ENCODE data around the gene KRTAP6-1.

KRTAP6-1 gene, protein sequence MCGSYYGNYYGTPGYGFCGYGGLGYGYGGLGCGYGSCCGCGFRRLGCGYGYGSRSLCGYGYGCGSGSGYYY

DNA sequence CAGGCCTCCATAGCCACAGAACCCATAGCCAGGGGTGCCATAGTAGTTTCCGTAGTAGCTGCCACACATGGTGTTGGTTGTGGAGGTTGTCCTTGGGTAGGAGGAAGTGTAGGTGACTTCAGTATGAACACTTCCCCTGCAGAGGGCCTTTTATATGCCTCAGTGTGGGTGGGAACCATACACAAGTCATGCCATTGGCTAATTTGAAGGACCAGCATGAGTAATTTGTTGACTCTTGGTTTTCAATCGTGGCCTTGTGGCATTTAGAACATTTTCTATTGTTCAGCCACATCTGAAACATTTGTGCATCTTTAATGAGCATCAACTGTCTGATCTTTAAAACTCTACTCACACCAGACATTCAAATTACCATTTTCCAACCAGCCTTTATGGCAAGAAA lies at the start of gene KRTAP6-1:
Gene KRTAP6-1 (minus strand): TSS at position 95 of the 400 bp plus-strand sequence. CDS start 26 bp downstream, at position 69.
- DNase-seq (ENCODE audit: low read depth in 2 of 2, low spot score in 1 of 2): no peak

DNA sequence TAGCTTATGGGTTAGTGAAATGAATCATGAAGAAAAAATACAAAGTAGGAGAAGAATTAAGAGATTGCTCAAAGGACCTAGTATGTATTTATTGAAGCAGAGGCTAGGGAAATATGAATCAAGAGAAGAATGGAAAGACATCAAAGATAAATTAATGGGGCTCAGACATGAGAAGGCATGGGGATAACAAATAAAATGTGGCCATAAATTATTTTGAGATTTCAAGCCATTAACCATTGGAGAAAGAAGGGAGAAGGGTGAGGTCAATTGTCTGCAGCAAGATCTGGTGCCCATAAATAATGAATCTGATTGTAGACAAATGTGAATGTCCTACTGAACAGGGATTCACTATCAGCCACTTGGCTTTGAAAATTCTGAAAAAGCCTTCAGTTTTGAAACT lies 39.2 kb upstream of the KRTAP6-1 start:
- DNase-seq (ENCODE audit: low read depth in 2 of 2, low spot score in 1 of 2): no peak

DNA sequence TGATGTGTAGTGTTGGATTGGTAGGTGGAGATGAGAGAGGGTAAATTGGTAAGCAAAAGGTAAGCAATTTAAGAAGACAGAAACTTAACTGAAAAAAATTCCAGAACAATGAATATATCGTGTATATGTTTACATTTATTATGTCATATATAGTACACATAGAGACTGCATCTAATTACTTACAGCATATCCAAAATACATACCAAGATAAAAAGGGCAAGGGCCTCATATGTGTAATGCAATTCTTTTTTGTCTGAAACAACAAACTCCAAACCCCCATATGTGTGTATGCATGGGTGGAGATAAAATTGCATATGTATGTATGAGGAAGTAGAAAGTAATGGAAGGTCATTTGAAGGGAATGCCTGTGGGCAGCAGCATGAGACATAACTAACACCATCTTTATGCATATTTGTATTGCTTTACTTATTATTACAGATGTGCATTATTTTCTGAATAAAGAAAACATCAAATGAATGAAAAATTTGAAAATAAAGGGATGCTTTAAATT lies 33.2 kb upstream of the KRTAP6-1 start:
- DNase-seq (ENCODE audit: low read depth in 2 of 2, low spot score in 1 of 2): no peak

DNA sequence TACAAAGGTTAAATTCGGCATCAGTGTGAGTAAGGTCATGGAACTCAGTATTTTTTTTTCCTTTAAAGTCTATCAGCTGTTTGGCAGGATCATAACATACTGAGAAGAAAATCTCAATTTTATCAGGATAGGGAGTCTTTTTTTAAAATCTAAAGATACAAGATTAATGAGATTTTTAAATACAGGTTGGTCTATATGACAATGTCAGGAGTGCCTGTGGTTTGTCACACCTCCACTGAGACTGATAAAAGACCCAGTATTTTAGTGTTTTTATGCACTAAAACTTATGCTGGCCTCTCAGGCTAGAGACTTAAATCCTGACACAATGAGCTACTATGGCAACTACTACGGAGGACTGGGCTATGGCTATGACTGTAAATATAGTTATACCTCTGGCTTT lies 28.8 kb upstream of the KRTAP6-1 start, which contains the start of gene KRTAP20-3:
Gene KRTAP20-3 (plus strand): TSS at position 301 of the 400 bp plus-strand sequence.
- DNase-seq (ENCODE audit: low read depth in 2 of 2, low spot score in 1 of 2): no peak

DNA sequence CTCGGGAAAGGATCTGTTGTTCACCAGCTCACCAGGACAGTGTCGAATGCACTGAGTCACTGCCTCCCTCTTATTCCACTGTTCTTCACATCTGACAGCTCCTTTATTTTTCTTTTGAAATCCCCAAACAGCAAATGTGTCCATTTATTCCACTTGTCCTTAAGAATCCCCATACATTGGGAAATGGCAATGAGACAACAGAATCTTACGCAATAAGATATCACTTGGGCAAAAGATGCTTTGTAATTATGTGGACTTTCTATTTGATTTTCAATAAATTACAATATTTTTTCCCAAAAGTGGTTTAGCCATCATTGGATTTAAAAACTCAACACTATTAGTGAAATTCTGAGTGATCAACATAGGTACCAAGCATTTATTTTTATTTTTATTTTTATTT lies 25.0 kb upstream of the KRTAP6-1 start:
- DNase-seq (ENCODE audit: low read depth in 2 of 2, low spot score in 1 of 2): no peak

DNA sequence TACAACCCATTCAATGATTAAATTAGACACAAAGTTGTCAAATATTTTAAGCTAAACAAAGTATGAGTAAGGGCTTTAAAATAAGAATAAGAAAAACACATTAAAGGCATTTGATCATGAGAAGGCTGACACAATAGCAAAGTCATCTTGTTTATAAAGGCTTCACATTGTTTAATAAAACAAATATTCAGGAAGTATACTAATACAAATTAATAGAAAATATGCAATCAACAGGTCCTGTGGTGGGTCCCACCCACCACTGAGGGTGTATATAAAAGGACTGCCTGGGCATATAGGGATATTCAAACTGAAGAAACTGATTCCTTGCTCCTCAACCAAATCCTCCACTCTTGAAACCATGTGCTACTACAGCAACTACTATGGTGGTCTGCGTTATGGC lies 21.2 kb upstream of the KRTAP6-1 start, which contains the start of gene KRTAP20-2:
Gene KRTAP20-2 (plus strand): TSS at position 301 of the 400 bp plus-strand sequence. CDS start 58 bp downstream, at position 359.
- DNase-seq (ENCODE audit: low read depth in 2 of 2, low spot score in 1 of 2): no peak

DNA sequence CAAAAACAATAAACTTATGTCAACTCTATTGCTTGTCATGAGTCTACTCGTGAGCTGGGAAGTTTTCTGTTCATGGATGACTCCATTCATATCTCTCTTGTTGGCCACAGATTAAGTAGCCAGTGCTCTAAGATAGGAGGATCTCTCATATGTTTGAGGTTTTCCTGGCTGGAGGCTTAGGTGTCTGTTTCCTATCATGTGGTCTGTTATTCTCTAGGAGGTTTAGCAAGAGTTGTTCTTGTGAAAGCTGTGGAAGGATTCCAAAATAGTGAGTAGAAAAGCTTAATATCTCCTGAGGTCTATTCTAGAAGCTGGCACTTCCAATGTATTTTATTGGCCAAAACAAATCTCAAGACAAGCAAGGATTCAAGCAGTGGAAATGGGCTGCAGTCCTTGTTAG lies 15.5 kb upstream of the KRTAP6-1 start:
- DNase-seq (ENCODE audit: low read depth in 2 of 2, low spot score in 1 of 2): no peak

DNA sequence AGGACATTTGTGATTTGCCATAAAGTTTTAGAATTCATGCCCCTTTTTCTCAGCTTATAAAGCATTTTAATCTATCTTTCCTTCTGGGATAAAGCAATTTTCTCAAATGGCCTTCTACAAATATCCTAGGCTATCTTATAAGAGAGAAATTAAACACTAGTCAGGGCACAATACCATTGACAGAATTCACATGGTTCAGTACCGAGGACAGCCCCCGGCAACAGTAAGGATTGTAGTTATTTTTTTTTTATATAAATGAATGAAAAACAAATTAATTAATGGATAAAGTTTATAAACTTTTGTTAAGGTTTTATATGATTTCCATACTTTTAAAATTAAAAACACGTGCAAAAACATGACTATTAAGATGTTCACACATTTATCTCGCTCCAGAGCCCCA lies 14.4 kb upstream of the KRTAP6-1 start:
- DNase-seq (ENCODE audit: low read depth in 2 of 2, low spot score in 1 of 2): no peak

DNA sequence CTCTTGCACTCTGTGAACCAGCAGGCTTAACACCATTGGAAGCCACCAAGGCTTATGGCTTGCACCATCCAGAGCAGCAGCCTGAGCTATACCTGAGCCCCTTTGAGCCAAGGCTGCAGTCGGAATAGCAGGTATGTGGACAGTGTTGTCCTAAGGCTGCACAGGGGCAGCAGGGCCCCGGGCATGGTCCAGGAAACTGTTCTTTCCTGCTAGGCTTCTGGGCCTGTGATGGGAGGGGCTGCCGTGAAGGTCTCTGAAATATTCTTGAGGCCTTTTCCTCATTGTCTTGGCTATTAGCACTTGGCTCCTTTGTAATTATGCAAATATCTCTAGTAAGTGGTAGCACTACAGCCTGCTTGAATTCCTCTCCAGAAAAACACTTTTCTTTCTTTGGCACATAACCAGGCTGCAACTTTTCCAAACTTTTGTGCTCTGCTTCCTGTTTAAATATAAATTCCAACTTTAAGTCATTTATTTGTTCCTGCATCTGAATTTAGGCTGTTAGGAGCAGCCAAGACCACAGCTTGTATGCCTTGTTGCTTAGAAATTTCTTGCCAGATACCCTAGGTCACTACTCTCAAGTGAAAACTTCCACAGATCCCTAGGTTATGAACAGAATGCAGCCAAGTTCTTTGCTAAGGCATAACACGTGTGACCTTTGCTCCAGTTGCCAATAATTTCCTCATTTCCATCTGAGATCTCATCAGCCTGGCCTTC lies 11.9 kb upstream of the KRTAP6-1 start:
- DNase-seq (ENCODE audit: low read depth in 2 of 2, low spot score in 1 of 2): no peak

DNA sequence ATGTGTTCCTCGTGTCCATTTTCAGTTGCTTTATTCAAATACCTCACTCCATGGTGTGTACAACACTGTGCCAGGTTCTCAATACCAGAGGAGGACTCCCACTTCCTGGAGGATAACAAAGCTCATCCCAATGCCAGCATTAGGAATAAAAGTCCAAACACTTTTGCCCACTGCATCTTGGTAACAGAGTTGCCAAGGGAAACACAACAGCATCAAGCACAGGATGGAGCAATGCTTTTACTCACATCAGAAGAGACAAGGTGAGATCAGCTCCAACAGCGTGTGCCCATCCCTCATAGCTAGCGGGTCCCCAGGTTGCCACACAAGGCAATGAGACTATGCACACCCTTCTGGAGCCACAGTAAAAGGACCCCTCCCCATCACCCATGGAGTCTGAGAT lies 9.6 kb upstream of the KRTAP6-1 start:
- DNase-seq (ENCODE audit: low read depth in 2 of 2, low spot score in 1 of 2): no peak

DNA sequence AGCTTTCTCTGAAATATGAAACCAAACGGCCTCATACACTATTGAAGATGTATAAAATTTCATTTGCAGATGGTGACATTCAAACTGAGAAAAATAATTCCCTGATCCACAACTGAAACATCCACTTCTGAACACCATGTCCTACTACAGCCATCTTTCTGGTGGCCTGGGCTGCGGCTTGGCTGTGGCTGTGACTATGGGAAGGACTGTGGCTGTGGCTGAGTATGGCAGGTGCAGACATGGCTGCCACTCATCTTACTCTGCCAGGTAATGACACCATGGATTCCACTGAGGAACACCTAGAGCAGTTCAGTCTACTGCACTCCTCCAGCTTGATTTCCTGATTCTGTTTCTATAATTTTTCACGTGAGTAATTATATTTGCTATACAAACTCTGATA lies 6.8 kb upstream of the KRTAP6-1 start, which contains the start of gene KRTAP20-4:
Gene KRTAP20-4 (plus strand): TSS at position 106 of the 400 bp plus-strand sequence.
- DNase-seq (ENCODE audit: low read depth in 2 of 2, low spot score in 1 of 2): no peak

DNA sequence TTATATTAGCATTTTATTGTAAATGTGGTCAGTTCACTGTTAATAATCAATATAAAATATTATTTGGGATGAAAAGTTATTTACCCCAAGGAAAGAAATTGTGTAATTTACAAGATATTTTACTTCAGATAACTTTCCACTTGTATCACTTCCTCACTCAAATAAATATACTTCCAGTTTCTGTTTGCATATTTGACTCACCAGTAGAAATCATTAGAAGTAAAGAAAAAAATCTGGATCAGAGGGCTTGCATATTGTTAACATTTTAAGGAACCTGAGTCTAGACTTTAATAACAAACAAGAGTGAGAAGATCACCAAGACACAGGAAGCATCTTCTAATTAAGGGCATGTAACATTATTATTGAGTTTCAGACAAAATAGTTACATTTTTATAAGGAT lies 6.3 kb upstream of the KRTAP6-1 start:
- no peak for DNase-seq (ENCODE audit: low read depth in 2 of 2, low spot score in 1 of 2)

DNA sequence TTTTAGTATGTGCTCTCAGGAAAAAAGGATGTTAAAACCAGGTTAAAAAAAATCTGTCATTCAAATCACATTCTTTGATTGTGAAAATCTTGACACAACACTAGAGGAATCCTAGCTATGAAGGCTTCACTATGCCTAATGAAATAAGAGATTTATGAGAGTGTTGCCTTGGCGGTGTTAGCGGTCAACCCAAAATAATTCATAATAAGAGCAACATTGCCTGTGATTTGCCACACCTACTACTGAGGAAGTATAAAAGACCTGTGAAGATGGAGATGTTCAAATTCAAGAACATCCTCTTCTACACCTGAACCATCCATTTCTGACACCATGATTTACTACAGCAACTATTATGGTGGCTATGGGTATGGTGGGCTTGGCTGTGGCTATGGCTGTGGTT lies 2.4 kb upstream of the KRTAP6-1 start, which contains the start of gene KRTAP20-1:
Gene KRTAP20-1 (plus strand): TSS at position 301 of the 400 bp plus-strand sequence. CDS start 30 bp downstream, at position 331.
- DNase-seq (ENCODE audit: low read depth in 2 of 2, low spot score in 1 of 2): no peak

DNA sequence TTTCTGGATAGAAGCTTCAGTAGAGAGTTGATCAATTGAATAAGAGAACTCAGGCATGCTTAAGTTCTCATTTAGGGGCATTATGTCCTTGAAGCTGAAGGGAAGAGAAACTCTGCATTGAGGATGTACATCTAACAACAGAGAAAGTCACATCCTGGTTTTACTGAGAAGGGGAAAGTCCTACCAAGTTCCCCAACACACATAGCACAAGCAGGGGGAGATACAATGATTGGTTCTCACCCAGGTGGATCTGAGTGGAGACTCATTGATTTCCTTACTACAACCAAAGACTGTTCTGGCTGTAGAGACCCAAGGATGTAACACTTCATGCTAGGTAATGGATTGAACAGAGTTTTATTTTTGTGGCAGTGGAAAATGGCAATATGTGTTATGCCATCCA lies 1.5 kb upstream of the KRTAP6-1 start:
- DNase-seq (ENCODE audit: low read depth in 2 of 2, low spot score in 1 of 2): no peak

DNA sequence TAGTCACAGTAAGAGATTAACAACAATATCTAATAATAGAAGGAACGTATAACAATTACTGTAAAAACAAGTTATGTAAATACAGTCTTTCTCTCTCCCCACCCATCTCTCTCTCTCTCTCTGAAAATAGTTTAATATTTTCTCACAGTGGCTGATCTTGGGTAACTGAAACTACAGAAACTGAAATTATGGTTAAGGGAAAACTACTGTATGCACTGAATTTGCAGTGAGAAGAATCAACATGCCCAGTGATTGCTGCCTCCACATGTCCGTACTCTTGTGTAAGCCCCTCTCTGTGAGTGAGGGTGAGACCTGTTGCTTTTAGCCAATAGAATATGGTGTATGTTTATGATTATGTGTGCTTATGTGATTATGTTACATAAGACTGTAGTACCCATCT lies 1.6 kb downstream of the KRTAP6-1 start:
- no peak for DNase-seq (ENCODE audit: low read depth in 2 of 2, low spot score in 1 of 2)

DNA sequence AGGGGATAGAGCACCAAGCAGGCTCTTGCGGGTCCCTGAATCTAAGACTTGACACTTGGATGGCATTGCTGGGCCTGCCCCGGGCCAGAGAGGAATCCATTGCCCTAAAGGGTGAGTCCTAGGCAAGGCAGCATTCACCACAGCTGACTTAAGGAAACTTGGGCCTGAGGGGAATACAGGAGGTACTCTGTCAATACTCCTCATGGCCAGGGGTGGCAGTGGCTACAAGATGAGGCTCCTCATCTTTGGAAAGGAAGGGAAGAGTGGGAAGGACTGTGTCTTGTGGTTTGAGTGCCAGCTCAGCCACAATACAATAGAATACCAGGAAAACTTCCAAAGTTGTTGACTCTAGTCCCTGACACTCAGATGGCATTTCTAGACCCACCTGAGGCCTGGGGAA lies 7.8 kb downstream of the KRTAP6-1 start:
- no peak for DNase-seq (ENCODE audit: low read depth in 2 of 2, low spot score in 1 of 2)

DNA sequence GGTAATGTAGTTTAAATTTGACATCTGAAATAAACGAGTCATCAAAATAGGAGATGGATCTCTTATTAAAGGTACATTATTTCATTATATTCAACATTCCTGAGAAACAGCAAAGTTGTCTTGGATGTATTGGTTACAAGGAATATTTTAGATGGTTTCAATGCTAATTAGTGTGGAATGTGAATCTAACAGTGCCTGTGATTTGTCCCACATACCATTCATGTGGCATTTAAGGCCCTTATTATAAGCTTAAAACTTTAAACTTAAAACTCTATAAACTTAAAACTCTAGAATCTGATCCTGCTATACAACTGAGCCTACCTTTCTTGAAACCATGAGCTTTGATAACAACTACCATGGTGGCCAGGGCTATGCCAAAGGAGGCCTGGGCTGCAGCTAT lies 12.9 kb downstream of the KRTAP6-1 start, which contains the start of gene KRTAP22-1:
Gene KRTAP22-1 (plus strand): TSS at position 301 of the 400 bp plus-strand sequence.
- no peak for DNase-seq (ENCODE audit: low read depth in 2 of 2, low spot score in 1 of 2)

DNA sequence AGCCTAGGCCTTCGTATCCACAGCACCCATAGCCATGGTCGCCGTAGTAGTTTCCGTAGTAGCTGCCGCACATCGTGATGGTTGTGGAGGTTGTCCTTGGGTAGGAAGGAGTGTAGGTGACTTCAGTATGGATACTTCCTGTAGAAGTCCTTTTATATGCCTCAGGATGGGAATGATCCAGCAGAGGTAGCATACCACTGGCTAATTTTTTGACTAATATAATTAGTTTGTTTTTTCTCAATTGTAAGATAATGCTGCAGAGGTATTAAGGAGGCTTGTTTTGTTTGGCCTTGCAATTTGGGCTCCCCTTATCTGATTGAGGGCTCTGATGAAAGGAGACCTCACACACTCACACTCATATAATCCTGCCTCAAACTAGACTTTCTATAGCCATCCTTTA lies 14.9 kb downstream of the KRTAP6-1 start, which contains the start of gene KRTAP6-2:
Gene KRTAP6-2 (minus strand): TSS at position 101 of the 400 bp plus-strand sequence. CDS start 28 bp downstream, at position 73.
- DNase-seq (ENCODE audit: low read depth in 2 of 2, low spot score in 1 of 2): no peak

DNA sequence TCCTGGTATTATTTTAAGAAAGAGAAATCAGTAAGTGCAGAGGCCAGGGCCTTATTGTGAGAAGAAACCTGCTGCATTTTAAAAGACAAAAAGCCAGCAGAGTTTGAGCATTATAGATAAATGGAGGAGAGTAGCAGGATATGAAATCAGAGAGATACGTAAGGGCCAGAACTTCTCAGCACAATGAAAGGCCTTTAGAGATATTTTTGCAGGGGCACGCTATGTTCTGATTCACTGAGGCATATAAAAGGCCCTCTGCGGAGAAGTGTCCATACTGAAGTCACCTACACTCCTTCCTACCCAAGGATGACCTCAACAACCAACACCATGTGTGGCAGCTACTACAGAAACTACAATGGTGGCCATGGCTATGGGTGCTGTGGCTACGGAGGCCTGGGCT lies 21.6 kb downstream of the KRTAP6-1 start, which contains the start of gene KRTAP6-3:
Gene KRTAP6-3 (plus strand): TSS at position 301 of the 400 bp plus-strand sequence. CDS start 6 bp downstream, at position 307.
- no peak for DNase-seq (ENCODE audit: low read depth in 2 of 2, low spot score in 1 of 2)

DNA sequence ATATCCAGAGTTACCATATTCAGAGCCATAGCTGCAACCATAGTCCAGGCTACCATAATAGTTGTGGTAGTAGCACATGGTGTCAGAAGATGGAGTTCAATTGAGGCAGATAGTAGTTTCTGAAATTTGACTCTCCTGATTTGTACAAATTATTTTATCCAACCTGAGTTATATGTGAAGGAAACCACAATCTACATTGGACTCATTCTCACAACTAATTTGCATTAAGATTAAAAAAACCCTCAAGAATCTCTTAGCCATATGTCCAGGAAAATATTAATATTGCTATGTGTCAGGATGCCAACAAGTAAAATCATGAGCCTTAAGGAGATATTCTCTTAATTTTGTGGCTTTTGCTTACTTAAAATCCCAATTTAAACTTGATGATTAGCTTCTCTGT lies 23.4 kb downstream of the KRTAP6-1 start, which contains the start of gene KRTAP22-2:
Gene KRTAP22-2 (minus strand): TSS at position 101 of the 400 bp plus-strand sequence.
- DNase-seq (ENCODE audit: low read depth in 2 of 2, low spot score in 1 of 2): no peak

DNA sequence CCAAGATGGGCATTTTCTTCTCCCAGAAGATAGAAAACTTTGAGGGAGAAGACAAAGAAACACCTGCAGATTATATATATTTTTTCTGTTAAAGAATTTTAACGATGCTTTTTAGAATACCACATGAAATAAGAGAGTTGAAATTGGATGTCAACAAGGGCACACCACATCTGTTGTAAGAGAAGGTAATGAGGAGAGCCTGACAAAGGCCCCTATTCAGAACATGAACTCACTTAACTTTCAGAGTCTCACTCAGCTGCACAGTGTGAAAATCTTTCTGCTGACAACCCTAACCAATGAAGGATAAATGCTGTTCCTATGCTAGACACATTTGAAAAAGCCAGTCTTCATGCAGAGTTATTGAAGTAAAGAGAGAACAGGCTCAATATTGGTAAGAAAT lies 30.9 kb downstream of the KRTAP6-1 start:
- no peak for DNase-seq (ENCODE audit: low read depth in 2 of 2, low spot score in 1 of 2)

DNA sequence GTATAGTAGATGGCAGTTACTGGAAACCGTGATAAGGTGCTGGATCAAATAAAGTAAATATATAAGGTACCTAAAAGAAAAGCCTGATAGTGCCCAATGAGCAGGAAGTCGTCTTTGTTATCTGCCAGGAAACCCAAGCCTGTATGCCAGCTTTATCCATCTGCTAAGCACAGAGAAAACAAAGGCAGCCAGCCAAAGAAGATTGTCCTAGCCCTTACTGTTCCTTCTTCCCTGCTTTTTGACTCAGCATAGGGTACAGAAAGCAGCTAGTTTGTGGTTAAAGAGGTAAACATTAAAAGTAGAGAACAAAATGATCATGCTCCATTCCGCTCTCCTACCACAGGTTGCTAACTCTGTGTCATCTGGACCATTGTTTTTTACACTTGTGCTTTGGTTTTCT lies 33.6 kb downstream of the KRTAP6-1 start:
- no peak for DNase-seq (ENCODE audit: low read depth in 2 of 2, low spot score in 1 of 2)
